T-helper 1 cell treated with Interleukin-12 subunit alpha and Interleukin-12 subunit beta and Interleukin-4 antibody, amounts not matched to agents 30 μg/mL and 1 μg/mL, for 36 hours (primary cell): ENCODE results near the gene SCAMP2.
A peak's percentile ranks its signal among the peaks of the same experiment; 100 is the strongest.
"Not testable (repeated sequence)": the region's sequence is repeated elsewhere in the genome, so short reads cannot be mapped to it uniquely, and the experiment has no call there.

Experiments used
- H3K27ac Mint-ChIP-seq: one replicate; pipeline ENCODE4 v1.8.0; 2021; ENCODE audit warnings: mild to moderate bottlenecking, mixed read lengths
- H3K27me3 Mint-ChIP-seq: one replicate; pipeline ENCODE4 v1.8.0; 2021; ENCODE audit warnings: low read depth, mixed read lengths
- H3K36me3 Mint-ChIP-seq: one replicate; pipeline ENCODE4 v1.8.0; 2021; ENCODE audit warnings: low read depth, mixed read lengths
- H3K4me1 Mint-ChIP-seq: one replicate; pipeline ENCODE4 v1.8.0; 2021; ENCODE audit warnings: low read depth, mixed read lengths
- H3K4me3 Mint-ChIP-seq: one replicate; pipeline ENCODE4 v1.8.0; 2021; ENCODE audit warnings: mild to moderate bottlenecking, moderate library complexity, mixed read lengths
- H3K9me3 Mint-ChIP-seq: one replicate; pipeline ENCODE4 v1.8.0; 2021; ENCODE audit warnings: mixed read lengths

SCAMP2 gene, protein sequence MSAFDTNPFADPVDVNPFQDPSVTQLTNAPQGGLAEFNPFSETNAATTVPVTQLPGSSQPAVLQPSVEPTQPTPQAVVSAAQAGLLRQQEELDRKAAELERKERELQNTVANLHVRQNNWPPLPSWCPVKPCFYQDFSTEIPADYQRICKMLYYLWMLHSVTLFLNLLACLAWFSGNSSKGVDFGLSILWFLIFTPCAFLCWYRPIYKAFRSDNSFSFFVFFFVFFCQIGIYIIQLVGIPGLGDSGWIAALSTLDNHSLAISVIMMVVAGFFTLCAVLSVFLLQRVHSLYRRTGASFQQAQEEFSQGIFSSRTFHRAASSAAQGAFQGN

DNA sequence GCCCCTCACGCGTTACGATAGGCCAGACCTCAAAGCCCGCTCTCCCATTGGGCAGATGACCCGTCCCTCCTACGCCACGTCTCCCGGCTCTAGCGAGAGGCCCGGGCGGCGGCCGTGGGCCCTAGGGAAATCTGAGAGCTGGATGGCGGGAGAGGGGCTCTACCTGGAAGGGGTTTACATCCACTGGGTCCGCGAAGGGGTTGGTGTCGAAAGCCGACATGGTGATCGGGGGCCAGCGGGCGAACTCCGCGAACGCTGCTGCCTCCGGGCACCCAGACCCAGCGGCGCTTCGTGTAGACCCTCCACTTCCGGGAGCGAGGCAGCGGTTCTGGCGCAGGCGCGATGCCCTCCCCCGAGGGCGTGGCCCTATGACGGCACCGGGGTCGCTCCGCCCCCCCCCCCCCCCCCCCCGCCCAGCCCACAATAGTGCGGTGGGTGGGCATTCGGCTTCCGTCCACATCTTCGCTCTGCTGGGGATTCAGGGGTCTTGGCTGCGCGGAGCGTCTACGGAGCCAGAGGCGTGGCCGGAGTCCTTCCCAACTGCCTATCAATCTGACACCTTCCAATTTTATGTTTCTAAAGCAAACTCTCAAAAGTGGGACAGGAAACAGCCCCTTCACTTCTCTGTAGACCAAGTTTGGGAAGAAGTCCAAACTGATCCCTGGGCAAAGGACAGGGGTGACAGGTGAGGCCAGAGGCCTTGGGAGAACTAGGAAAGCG lies at the start of gene SCAMP2:
SCAMP2 (minus strand) TSS at position 330 of the 720 bp plus-strand sequence; CDS start at position 220, 110 bp downstream.
- peaks cover 32% of the 10 kb centered on the region for H3K4me1 Mint-ChIP-seq
- no peaks in the 10 kb centered on the region for H3K9me3 Mint-ChIP-seq
- H3K36me3 Mint-ChIP-seq, result peaks cover 17% of the 10 kb centered on the region

DNA sequence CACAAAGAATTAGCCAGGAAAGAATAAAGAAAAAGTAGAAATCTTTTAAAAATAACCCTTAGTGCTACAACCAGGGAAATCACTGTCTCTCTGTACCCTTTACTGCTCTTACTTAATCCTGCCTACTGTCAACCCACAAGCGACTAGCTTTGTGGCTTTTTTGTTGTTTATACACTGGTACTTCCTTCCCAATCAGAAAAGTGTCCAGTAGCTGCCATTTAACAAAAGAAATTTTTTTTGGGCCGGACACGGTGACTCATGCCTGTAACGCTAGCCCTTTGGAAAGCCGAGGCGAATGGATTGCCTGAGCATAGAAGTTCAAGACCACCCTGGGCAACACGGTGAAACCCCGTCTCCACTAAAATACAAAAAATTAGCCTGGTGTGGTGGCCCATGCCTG lies 47.3 kb upstream of the SCAMP2 start:
- H3K36me3 Mint-ChIP-seq, result peaks cover 39% of the 10 kb centered on the region
- H3K4me1 Mint-ChIP-seq, result peaks cover 5% of the 10 kb centered on the region
- H3K9me3 Mint-ChIP-seq, result no peaks in the 10 kb centered on the region
- H3K4me3 Mint-ChIP-seq, result no peak overlapping the region
- H3K27me3 Mint-ChIP-seq, result no peaks in the 10 kb centered on the region
- no peak overlapping the region for H3K27ac Mint-ChIP-seq

More for the DNA sequence above, at the start of gene SCAMP2:
- H3K27me3 Mint-ChIP-seq, result no peaks in the 10 kb centered on the region
- H3K27ac Mint-ChIP-seq, result peak within 1 kb of the TSS; percentile 94
- H3K4me3 Mint-ChIP-seq, result peak within 1 kb of the TSS; percentile 99

GRCh38 chr15:74917676-74918075 lies 44.5 kb upstream of the SCAMP2 start:
- Mint-ChIP-seq H3K4me1 (peaks cover 2% of the 10 kb centered on the region), H3K36me3 (peaks cover 32% of the 10 kb centered on the region), H3K4me3 (no peak overlapping the region), H3K27ac (no peak overlapping the region), H3K9me3 (no peaks in the 10 kb centered on the region), H3K27me3 (no peaks in the 10 kb centered on the region)

GRCh38 chr15:74913799-74914198 lies 40.6 kb upstream of the SCAMP2 start:
- Mint-ChIP-seq H3K36me3 (peaks cover 10% of the 10 kb centered on the region), H3K27ac (peak overlapping the region; percentile 45)
- not testable (repeated sequence) for H3K27me3 Mint-ChIP-seq, H3K4me3 Mint-ChIP-seq, H3K4me1 Mint-ChIP-seq, H3K9me3 Mint-ChIP-seq

GRCh38 chr15:74913041-74913440 lies 39.9 kb upstream of the SCAMP2 start:
- Mint-ChIP-seq H3K27me3 (no peaks in the 10 kb centered on the region), H3K36me3 (peaks cover 4% of the 10 kb centered on the region), H3K27ac (no peak overlapping the region), H3K4me1 (no peaks in the 10 kb centered on the region), H3K9me3 (no peaks in the 10 kb centered on the region), H3K4me3 (no peak overlapping the region)

DNA sequence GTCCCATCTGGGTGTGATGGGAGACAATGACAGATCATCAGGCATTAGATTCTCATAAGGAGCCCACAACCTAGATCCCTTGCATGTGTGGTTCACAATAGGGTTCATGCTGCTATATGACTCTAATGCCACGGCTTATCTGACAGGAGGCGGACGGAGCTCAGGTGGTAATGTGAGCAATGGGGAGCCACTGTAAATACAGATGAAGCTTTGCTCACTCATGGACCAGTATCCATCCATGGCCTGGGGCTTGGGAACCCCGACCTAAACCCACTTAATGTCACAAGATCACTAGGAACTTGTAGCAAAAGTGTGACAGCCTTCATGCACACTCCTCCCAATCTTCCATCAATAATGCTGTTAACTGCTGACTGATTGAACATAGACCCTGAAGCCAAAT lies 35.5 kb upstream of the SCAMP2 start:
- Mint-ChIP-seq H3K27ac (no peak overlapping the region), H3K4me1 (peaks cover 30% of the 10 kb centered on the region), H3K36me3 (peaks cover 18% of the 10 kb centered on the region), H3K9me3 (no peaks in the 10 kb centered on the region), H3K4me3 (no peak overlapping the region), H3K27me3 (no peaks in the 10 kb centered on the region)

DNA sequence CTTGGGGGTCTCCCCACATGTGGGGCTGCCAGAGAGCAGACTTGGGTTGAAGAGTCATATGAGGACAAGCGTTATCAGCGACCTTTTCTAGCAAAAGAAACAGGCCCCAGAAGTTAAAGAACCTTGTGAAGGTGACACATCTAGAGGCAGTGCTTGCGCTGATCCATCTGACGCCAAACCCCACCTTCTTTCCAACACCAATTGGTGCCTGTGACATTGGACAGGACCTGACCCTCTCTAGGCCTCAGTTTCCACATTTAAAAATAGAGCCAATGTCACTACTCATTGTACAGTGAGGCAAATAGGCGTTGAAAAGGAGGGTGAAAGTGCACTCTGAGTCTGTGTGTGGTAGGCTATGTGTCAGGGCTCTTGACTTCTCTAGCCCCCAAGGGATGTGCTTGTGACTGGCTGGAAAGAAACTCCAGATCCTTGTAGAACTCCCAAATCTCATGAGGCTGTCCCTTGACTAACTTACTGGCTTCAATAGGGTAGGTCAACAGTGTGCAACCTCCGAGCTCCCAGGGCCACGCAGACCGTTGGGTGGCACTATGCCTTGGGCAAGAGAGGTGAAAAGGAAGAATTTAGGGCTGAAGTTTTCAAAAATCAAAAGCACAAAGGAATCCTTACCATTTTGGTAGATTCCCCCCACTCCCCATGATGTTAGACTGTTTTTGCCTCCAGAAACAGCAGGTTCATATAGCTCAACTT lies 34.2 kb upstream of the SCAMP2 start:
- Mint-ChIP-seq H3K4me1 (peaks cover 30% of the 10 kb centered on the region), H3K4me3 (peak overlapping the region; percentile 96), H3K9me3 (no peaks in the 10 kb centered on the region), H3K36me3 (peaks cover 26% of the 10 kb centered on the region), H3K27me3 (no peaks in the 10 kb centered on the region), H3K27ac (peak overlapping the region; percentile 92)

GRCh38 chr15:74906450-74907162 lies 33.4 kb upstream of the SCAMP2 start, which contains the start of gene FAM219B:
Gene FAM219B (minus strand): TSS chr15:74906851. CDS start chr15:74906800, 51 bp downstream.
- peaks cover 35% of the 10 kb centered on the region for H3K4me1 Mint-ChIP-seq
- peak within 1 kb of the TSS; percentile 96 for H3K4me3 Mint-ChIP-seq
- H3K27me3 Mint-ChIP-seq, result no peaks in the 10 kb centered on the region
- H3K36me3 Mint-ChIP-seq, result peaks cover 32% of the 10 kb centered on the region
- H3K9me3 Mint-ChIP-seq, result no peaks in the 10 kb centered on the region
- H3K27ac Mint-ChIP-seq, result peak within 1 kb of the TSS; percentile 92

DNA sequence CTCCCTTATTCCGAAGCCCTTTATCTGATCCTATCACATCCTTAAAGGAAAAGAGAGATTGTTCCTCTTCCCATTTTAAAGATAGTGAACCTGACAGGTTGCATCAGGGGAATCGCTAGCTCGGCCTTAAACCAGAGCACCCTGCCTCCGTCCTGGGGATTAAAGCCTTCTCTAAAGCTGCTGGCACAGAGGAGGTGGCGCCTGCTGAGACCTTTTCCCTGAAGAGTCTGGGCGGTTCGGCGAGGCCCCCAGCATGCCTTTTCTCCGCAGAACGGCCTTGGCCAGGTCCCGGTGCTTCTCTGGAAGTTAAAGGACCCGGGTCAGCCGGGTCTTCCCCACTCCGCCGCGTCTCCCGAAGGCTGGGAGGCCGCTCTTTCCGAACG lies 32.9 kb upstream of the SCAMP2 start:
- Mint-ChIP-seq H3K4me1 (peaks cover 37% of the 10 kb centered on the region), H3K9me3 (no peaks in the 10 kb centered on the region), H3K27me3 (no peaks in the 10 kb centered on the region), H3K4me3 (peak overlapping the region; percentile 86), H3K36me3 (peaks cover 33% of the 10 kb centered on the region), H3K27ac (peak overlapping the region; percentile 41)

- peak overlapping the region; percentile 86 for H3K4me3 Mint-ChIP-seq
Observed at GRCh38 chr15:74904190-74904805, 31.1 kb upstream of the SCAMP2 start.

DNA sequence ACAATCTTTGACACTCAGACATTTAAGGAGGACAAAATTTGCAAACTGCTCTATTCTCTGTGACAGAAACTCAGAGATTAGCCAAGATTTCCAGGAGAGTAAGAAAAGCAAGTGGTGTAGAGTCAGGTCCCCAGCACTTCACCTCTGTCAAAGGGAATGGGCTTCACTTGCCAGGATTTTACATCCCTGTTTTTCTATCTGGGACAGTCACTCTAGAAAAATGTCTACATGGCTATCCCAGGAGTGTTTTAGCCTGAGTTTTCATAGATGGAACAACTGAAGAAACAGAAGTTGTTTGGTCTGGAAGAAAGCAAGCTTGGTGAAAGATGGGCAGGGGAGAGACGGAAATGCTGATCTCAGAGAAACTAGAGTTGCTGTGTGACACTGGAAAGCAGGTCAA lies 30.5 kb upstream of the SCAMP2 start:
- H3K9me3 Mint-ChIP-seq, result no peaks in the 10 kb centered on the region
- H3K27ac Mint-ChIP-seq, result no peak overlapping the region
- H3K36me3 Mint-ChIP-seq, result peaks cover 40% of the 10 kb centered on the region
- peaks cover 44% of the 10 kb centered on the region for H3K4me1 Mint-ChIP-seq
- peak overlapping the region; percentile 27 for H3K4me3 Mint-ChIP-seq
- no peaks in the 10 kb centered on the region for H3K27me3 Mint-ChIP-seq

More at GRCh38 chr15:74904190-74904805, 31.1 kb upstream of the SCAMP2 start:
- H3K36me3 Mint-ChIP-seq, result peaks cover 40% of the 10 kb centered on the region
- H3K4me1 Mint-ChIP-seq, result peaks cover 41% of the 10 kb centered on the region
- H3K27me3 Mint-ChIP-seq, result no peaks in the 10 kb centered on the region
- H3K9me3 Mint-ChIP-seq, result no peaks in the 10 kb centered on the region
- no peak overlapping the region for H3K27ac Mint-ChIP-seq

- H3K9me3 Mint-ChIP-seq, result no peaks in the 10 kb centered on the region
- H3K4me3 Mint-ChIP-seq, result no peak overlapping the region
- peaks cover 40% of the 10 kb centered on the region for H3K36me3 Mint-ChIP-seq
- peak overlapping the region; percentile 9 for H3K27ac Mint-ChIP-seq
- H3K4me1 Mint-ChIP-seq, result peaks cover 42% of the 10 kb centered on the region
- H3K27me3 Mint-ChIP-seq, result no peaks in the 10 kb centered on the region
Observed at GRCh38 chr15:74902295-74903075, 29.3 kb upstream of the SCAMP2 start.

GRCh38 chr15:74901612-74902063 lies 28.5 kb upstream of the SCAMP2 start:
- no peak overlapping the region for H3K4me3 Mint-ChIP-seq
- H3K27ac Mint-ChIP-seq, result peak overlapping the region; percentile 36
- peaks cover 43% of the 10 kb centered on the region for H3K36me3 Mint-ChIP-seq
- no peaks in the 10 kb centered on the region for H3K9me3 Mint-ChIP-seq
- H3K4me1 Mint-ChIP-seq, result peaks cover 34% of the 10 kb centered on the region
- no peaks in the 10 kb centered on the region for H3K27me3 Mint-ChIP-seq
